Fibroblast of villous mesenchyme (primary cell): ENCODE data around the gene ZYX. TPM values are rescaled to one million over a fixed set of nuclear protein-coding genes. Genes with fewer than 3 reads are reported as not detected.

Experiments used
- DNase-seq: peaks from one replicate; pipeline ENCODE4 v3.0.0-alpha.2; 2010; ENCODE audit warnings: low read depth
- H3K4me3 ChIP-seq: 2 replicates; pipeline ENCODE4 v1.5.1; 2011; ENCODE audit warnings: low read depth, mild to moderate bottlenecking, low read length
- total RNA-seq: library from RNA; depleted of rRNA; stranded (reverse); fragments of >200 nt; gene quantifications from 2 replicates; pipeline ENCODE4 v1.2.3, GENCODE V29; 2012
- TF ChIP-seq, protein P1 (sequence below): IDR thresholded peaks from 2 replicates; pipeline ENCODE4 v1.5.1; 2012; ENCODE audit warnings: low read depth, mild to moderate bottlenecking, low read length; ENCODE audit not compliant: insufficient read depth

ZYX gene
- total RNA-seq, 1 donor = 71.7 TPM

DNA sequence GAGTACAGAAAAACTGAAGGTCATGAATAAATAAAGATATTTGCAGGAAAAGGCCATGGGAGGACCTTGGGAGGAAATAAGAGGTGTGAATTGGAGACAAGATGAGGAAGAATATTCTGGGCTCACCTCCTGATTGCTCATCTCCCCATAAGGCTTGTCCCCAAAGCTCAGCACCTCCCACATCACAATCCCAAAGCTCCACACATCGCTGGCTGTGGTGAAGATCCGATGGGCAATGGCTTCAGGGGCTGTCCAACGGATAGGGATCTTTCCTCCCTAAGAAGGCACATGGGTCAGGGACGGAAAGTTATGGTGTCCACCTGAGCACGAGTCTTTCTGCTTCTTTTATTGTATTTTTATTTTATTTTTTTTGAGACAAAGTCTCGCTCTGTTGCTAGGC, 12.9 kb downstream of the ZYX start:
- no peak overlapping the region for H3K4me3 ChIP-seq
- DNase-seq = no peak
- TF ChIP-seq, protein P1, sequence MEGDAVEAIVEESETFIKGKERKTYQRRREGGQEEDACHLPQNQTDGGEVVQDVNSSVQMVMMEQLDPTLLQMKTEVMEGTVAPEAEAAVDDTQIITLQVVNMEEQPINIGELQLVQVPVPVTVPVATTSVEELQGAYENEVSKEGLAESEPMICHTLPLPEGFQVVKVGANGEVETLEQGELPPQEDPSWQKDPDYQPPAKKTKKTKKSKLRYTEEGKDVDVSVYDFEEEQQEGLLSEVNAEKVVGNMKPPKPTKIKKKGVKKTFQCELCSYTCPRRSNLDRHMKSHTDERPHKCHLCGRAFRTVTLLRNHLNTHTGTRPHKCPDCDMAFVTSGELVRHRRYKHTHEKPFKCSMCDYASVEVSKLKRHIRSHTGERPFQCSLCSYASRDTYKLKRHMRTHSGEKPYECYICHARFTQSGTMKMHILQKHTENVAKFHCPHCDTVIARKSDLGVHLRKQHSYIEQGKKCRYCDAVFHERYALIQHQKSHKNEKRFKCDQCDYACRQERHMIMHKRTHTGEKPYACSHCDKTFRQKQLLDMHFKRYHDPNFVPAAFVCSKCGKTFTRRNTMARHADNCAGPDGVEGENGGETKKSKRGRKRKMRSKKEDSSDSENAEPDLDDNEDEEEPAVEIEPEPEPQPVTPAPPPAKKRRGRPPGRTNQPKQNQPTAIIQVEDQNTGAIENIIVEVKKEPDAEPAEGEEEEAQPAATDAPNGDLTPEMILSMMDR = no peak

DNA sequence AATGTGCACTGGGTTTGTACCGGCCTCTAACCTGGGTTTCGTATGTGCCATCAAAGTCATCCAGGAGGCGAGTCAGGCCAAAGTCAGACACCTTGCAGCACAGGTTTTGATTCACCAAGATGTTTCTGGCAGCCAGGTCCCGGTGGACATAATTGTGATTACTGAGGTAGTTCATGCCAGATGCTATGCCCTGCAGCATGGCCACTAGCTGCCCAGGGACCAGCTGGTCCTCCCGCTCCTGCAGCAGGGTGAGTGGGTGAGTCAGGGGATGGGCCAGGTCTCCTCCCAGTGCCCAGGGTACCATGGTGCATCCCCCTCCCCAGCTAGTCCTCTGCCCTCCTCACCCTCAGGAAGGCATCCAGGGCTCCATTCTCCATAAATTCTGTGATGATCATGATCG, 13.6 kb downstream of the ZYX start:
- TF ChIP-seq, protein P1 = no peak
- no peak for DNase-seq
- no peak overlapping the region for H3K4me3 ChIP-seq

DNA sequence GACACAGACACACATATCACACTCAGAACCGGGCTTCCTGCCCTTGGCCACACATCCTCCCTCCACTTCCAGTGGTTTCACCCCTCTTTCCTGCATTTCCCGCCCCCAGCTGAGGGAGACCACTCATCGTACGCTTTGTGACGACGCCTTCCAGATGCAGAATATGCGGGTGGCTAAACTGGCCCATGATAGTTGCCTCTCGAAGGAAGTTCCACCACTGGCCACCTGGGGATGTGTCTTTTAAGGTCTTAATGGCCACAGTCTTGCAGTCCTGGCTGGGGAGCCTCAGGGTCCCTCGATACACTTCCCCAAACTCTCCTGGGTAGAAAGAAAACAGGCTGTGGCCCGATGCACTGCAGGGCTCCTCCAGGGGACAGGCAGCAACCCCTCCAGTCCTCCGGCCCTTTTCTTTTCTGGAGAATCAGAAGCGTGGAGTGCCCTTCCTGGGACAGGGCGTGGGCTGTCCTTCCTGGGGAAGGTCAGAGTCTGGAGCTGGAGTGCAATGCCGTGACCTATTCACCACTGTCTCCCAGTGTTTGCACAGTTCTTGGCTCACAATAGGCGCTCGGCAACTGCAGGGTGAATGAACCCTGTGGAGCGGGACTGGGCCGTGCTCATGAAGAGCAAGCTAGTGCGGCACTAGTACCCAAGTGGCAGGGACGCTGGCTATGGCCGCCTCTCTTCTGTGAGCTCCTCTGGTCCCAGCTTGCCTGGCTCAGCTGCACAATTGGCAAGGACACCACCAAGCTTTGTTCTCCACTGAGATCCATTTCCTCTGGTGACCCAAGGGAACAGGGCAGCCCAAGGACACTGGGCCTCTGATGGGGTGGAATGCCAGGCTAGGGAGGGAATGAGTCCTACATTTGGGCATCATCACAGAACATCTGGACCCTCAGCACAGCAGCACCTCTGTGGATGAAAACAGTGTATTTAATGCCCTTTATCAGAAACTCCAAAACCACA, 14.3 kb downstream of the ZYX start:
- DNase-seq = no peak

DNA sequence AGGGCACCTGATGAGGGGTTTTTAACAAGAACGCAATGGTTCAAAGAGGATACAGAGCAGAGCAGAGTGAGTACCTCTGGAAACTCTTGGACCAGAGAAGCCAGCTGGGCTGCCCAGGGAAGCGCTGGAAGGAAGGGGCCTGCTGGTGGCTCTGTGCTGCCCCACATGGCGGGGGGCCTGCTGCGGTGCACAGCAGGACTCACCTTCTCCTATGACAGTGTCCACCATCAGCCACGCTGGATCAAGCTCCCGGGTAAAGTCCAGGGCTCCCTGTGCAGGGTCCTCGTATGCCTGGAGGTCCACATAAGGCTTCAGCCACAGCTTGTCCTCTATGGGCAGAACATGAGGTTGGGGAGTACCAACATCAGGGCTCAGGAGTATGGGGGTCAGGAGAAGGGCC, 15.0 kb downstream of the ZYX start:
- DNase-seq = no peak
- TF ChIP-seq, protein P1 = no peak
- no peak overlapping the region for H3K4me3 ChIP-seq

More for the DNA sequence above, 14.3 kb downstream of the ZYX start:
- TF ChIP-seq, protein P1 = peak; percentile 26
- H3K4me3 ChIP-seq = no peak overlapping the region

DNA sequence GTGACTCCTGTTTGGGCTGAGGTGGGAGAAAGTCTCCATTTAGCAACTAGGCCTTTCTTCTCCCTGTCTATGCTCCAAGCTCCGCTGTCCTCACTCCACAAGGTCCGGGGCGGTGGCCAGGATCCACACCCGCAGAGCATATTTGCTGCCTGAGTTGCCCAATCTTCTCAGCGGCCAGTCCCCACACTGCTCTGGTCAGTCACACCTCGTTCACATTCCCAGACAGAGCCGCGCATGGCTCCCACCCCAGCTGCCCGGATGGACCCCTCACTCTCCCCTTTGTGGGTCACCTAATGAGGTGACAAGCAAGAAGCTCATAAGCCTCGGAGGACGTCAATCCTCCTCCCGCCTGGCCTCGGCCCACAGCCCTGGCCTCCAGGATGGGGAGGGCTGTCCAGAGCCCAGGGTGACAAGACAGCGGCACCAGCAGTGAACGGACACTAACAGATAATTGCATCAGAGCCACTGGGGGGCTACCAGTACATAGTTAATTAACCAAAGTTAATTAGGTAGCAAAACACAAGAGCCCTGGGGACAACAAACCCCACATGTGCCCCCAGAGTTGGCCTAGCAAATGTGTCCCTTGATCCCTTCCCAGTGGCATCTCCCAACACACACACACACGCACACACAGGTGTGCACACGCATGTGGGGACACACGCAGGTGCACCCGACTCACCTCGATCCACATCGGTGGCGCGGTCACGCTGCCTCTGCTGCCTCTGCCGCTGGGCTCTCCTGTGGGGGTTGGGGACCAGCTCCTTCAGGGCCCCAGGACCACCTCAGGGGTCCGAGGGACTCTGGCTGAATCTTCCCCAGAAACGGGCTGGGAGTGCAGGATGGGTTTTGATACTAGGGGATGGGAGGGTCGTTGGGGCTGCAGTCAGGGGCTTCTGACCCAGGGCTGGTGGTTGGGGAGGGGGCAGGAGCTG, 15.7 kb downstream of the ZYX start:
- TF ChIP-seq, protein P1 = no peak
- DNase-seq = no peak
- no peak overlapping the region for H3K4me3 ChIP-seq

DNA sequence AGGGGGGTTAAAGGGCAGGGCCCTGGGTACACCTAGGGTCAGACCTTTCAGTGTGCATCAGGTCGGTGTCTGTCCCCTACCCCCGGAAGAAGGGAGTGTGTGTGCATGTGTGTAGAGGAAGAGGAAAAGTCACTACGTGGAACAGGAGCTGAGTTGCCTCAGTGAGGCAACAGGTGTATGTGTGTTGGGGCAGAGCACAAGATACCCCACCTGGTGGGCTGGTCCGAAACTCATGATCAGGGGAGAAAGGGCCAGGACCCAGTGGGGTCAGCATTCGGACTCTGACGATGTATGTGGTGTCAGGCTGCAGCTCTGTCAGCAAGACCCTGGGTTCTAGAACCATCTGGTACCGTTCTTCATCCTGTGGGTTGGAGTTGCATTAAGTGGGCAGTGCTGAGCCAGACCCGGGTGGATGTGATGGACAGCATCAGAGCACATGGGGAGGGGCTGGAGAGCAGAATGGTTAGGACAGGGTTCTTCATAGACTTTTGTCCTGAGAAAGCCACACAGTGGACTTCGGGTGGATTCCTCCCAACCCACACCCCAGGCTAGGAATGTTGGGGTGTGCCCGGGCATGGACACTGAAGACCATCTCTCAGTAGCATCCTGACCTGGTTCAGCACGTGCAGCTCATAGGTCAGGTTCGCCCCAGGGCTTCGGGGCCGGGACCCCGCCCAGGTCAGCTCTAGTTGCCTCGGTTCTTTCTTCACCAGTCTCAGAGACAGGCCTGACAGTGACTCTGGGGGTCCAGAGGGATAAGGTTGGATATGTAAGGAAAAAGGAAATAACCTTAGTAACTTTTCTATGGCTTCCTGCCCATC, 16.8 kb downstream of the ZYX start:
- TF ChIP-seq, protein P1 = no peak
- no peak for DNase-seq

More for the DNA sequence above, 16.8 kb downstream of the ZYX start:
- H3K4me3 ChIP-seq = no peak overlapping the region
